ENCODE measurements around the gene IGSF21.

Gene IGSF21

DNA sequence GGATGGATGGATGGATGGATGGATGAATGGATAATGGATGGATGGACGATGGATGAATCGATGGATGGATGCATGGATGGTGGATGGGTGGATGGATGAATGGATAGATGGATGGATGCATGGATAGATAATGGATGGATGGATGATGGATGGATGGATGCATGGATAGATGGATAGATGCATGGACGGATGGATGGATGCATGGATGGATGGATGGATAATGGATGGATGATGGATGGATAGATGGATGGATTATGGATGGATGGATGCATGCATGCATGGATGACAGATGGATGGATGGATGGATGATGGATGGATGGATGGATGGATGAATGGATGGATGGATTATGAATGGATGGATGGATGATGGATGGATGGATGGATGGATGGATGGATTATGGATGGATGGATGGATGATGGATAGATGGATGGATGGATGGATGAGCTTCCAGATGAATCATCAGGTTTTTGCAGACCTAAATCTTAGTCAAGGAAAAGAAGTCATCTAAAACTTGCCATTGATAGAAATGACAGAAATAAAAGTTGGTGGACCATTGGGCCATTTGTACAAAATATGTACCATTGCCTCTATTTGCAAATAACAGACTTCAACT is 197.7 kb downstream of the IGSF21 start:
- no peak for DNase-seq

DNA sequence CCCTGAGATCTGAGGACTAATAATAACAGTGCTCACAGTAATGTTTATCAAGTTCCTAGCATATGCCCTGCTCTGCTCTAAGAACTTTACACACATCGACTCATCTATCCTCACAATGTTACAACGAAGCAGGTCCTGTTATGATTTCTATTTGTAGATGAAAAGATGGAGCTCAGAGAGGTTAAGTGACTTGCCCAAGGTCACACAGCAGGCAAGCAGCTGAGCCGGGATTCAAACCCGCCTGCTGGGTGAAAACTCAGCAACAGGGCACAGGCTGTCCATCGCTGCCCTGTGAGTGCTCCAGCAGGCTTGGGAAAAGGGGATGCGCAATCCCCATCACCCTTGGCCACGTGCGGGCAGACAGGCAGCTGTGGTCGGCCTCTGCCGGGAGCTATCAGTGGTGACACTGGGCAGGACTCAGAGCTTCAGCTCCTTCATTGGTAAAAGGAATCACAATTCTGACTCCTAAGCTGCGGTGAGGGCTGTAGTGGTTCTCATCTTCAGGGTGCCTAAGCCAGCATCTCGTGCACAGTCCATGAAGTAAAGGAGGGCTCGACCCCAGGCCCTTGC is 199.8 kb downstream of the IGSF21 start:
- DNase-seq, result no peak

DNA sequence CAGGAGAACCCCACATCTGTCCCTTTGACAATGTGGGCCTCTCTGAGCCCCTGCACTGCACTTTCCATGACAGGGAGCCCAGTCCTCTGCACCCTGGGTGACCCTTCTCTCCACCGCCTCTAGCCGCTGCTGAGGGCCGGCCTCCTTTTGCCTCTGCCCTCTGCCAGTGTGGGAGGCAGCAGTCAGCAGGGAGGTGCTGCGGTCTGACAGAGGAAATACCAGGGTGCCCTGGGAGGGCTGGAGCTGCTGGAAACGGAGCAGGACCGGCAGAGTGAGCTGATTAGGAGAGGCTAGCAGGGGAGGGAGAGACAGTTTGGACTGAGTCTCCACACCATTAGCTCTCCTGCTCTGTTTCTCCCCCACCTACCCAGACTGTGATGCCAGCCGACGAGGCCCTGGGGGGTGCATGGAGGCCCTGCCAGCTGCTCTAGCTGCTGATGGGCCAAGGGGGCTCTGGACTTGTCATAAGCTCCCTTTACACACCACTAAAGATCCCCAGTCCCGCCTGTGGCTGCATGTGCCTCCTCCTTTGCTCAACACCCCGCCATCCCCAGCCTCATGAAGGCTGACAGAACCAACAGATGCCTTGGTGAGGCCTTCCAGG is 202.1 kb downstream of the IGSF21 start:
- DNase-seq, result no peak

DNA sequence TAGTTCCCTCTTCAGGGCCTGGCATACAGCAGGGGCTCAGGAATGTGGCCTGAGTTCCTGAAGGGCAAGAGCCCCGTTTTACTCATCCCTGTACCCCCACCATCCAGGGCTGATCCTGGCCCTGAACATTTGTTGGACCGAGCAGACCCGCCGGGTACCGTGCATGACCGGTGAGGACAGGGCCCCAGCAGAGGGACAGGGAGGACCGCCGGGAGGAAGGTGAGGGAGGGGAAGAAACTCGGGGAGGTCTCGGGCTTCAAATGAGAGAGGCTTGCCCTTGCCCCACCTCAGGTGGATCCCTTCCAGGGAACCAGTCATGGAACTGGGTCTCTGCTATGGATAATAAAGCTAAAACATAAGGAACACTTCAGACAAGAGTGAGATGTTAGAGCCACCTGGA is 205.4 kb downstream of the IGSF21 start:
- DNase-seq, result no peak

DNA sequence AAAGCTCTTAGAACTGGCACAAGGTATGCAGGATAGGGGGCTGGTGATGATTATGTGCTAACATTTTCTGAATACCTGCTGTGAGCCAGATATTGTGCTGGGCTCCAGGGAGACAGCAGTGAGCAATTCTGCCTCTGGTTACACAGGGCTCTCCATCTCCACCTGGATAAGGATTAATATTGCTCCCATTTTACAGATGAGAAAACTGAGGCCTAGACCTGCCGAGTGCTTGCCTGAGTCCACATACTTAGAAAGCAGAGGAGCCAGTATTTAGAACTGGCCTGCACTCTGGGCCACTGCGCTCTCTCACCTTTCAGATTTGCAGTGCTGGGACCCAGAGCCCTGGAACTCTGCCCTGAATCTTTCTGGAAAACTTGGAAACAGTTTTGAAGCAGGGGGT is 205.9 kb downstream of the IGSF21 start:
- DNase-seq, result no peak

DNA sequence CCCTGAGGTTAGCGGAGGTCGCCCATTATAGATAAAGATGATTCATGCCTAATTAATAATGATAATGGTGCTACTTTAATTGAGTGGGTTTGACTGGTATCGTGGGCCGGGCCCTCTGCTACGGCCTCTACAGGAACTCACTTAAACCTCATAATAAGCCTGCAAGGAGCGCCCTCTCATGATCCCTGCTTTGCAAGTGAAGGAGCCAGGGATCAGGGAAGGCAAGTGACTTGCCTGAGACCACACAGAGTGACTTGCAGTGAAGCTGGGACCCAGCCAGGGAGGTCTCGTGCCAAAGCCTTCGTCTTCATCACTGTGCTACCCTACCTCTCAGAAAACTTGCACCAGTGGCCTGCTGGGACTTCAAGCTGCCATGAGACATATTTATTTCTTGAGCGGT is 206.8 kb downstream of the IGSF21 start:
- no peak for DNase-seq

DNA sequence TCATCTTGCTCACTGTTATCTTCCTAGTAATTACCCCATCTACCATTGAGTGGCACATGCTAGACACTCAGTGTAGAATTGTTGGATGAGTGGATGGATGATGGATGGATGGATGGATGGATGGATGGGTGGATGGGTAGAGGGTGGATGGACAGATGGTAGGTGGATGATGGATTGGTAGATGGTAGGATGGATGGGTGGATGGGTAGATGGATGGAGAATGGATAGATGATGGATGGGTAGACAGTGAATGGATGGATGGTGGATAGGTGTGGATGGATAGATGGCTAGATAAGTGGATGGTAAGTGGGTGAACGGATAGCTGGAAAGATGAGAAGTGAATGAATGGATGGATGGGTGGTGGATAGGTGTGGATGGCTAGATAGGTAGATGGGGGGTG is 207.9 kb downstream of the IGSF21 start:
- no peak for DNase-seq

DNA sequence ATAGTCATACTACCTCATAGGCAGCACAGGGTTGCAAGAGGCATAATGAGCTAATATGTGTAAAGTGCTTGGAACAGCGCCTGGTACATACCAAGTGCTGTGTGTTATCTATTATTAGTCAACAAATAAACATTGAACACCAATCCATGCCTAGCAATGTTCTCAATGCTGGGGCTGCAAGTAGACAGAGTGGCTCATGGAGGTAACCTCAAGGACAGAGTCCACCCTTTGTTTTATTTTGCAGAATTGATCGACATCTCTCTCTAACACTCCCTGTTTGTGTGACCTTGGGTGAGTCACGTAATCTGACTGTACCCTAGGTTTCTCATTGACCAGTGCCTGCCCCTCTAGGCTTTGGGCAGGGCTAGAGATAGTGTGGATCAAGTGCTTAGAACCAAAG is 209.2 kb downstream of the IGSF21 start:
- no peak for DNase-seq

DNA sequence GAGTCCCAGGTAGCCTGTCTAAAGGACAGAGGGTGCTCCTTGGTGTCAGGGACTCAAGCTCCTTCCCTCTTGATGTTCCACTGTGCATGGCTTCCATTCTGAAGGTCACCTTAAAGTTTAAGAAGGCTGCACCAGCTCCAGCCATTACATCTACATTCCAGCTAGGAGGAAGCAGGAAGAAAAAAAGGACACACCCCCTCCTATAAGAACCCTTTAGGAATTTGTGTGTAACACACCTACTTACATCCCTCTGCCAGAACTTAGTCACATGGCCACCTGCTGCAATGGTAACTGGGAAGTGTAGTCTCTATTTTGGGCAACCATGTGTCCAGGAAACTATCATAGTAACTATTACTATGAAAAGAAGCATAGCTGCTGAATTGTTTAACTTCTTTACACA is 211.5 kb downstream of the IGSF21 start:
- no peak for DNase-seq

DNA sequence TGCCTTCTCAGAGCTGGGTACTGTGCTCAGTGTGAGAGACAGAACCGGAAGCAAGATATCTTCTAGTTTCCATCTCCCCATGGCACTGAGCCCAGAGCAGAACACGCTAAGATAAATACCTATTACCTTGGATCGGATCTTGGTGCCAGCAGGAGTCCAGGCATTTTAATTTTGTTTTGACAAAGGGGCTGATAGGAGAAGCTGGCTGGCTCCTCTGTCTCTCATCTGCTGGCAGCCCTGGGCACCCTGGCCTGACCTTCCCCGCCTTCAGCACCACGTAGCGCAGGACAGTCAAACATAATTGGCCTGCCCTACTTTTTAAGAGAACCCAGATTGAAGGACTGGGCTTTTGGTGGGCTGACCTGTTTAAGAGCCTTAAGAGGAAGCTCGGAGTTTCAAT is 212.5 kb downstream of the IGSF21 start:
- DNase-seq, result no peak

DNA sequence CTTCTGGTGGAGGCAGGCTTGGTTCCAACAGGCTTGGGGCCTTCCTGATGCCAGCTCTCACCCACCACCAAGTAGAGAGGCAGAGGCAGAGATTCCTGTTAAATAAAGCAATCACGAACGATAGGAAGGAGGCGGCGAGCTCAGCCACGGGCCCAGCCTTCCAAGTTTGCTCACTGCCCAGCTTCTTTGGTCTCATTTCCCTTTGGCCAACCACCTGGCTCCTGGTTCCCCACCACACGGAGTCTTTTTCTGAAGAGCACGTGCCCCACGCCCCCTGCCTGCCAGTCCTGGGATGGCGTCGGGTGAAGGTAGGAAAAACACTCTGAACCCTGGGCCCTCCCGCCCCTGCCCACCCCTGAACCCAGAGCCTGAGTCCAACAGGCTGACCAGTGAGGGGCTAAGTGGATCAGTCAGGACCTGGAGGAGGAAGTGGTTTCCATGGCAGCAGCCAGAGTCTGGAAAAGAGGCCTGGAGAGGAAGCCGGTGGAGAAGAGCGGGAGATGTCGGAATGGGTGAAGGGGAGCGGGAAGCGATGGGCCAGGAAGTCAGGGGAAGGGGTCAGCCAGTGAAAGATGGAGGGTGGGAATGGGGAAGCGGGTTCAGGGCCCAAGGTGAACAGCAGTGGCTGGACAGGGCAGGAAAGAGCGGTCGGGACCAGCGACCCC is 214.9 kb downstream of the IGSF21 start:
- DNase-seq, result no peak

DNA sequence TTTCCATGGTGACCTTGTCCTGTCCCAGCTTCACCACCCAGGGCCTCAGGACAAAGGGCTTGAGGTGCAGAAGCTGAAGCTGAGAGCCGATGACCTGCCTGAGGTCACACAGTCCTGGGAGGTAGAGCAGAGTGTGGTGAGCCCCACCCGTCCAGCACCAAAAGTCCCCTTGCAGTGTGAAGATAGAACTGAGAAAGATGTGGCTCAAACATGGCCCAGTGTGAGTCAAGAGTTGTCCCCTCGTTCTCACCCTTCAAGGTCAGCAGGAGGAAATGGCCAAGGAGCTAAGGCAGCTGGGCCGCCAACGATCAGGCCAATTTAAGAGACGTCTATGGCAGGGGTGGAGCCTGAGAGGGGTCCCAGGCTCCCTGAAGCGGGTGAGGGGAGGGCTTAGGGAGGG is 215.7 kb downstream of the IGSF21 start:
- DNase-seq, result no peak

DNA sequence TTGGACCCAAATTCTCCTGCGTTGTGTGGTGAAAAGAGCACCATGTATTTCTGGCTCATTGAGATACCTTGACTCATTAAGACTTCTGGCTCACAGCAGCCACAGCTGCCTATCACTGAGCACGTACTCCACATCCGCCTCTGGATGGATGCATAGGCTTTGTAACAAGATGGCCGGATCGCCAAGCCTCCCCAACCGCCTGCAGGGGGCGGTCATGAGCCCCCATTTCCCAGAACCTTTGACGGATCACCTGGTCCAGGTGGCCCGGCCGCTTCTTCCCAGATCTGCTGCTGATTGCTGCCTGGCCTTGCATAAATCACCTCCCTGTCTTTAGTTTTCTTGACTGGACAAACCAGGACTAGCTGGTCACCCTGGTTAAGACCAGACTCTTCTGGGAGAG is 216.6 kb downstream of the IGSF21 start:
- DNase-seq, result no peak

DNA sequence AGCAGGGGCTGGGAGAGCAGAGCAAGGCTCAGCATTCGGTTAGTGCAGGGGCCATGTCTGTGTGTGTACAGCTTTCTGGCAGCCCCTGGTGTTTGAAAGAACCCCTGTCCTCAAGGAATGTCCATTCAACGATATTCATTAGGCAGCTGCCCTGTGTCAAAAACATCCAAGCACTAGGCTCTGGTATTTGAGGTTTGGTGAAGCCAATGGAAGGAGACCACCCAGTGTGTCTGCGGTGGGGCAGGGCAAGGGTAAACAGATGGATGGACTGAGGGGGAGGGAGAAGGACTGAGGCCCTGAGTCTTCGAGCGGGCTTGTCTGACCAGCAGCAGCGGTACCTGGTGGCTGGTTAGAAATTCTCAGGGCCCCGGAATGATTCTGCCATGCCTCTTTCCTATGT is 217.5 kb downstream of the IGSF21 start:
- no peak for DNase-seq

DNA sequence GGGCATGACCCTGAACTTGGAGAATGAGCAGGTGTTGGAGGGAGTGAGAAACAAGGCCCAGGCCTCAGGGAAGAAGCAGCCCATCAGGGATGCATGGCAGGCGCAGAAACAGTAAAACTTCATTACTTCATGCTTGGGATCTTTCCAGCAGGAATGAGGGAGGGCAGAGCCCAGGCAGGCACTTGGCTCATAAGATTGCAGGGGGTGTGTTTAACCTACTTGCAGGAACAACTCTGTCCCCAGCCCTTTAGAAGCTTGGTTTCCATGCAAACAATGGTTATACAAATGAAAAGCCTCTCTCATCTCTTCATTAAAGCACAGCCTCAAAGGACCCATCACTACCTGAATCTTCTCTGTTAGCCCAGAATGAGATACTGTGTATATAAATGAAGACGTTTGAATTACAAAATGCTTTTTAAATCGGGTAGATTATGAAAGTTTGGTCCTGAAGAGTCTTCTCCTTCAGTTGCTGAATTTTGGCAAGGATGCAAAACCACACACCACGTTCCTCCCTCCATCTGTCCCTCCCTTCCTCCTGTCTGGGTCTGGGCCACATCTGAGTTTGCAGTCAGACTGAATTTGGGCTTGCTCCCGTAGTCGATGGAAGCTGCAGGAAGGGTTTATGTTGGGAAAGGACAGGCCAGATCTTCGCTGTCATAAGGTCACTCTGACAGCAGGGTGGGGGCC is 218.8 kb downstream of the IGSF21 start:
- DNase-seq, result no peak

DNA sequence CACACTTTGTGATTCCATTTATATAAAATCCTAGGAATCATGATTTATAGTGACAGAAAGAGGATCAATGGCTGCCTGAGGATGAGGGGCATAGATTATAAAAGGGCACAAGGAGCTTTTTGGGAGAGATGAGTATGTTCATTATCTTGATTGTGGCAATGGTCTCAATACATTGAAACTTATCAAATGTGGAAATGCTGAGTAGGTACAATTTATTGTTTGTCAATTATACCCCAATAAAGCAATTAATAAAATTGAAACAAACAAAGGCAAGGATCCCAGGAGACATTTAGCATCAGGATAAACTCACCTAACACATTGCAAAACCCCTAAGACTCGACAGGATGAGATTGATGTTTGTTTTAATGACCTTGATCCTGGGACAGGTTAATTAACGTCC is 220.1 kb downstream of the IGSF21 start:
- no peak for DNase-seq

DNA sequence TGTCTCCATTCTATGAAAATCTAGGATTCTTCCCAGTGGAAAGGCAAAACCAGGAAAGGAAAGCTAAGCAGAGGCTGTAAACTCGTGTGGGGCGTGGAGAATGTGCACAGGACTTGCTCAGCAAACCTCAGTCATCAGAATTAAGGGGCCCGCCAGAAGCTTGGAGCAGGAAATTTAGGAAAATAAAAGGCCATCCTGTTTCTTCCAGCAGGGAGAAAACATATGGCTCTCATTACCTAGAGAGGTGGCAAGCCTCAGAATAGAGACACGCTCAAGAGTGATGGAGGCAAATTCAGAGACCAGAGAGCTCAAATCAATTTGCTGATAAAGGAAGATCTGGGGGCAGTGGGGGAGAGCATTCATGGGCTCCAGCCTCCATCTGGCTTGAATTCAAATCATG is 221.2 kb downstream of the IGSF21 start:
- no peak for DNase-seq

DNA sequence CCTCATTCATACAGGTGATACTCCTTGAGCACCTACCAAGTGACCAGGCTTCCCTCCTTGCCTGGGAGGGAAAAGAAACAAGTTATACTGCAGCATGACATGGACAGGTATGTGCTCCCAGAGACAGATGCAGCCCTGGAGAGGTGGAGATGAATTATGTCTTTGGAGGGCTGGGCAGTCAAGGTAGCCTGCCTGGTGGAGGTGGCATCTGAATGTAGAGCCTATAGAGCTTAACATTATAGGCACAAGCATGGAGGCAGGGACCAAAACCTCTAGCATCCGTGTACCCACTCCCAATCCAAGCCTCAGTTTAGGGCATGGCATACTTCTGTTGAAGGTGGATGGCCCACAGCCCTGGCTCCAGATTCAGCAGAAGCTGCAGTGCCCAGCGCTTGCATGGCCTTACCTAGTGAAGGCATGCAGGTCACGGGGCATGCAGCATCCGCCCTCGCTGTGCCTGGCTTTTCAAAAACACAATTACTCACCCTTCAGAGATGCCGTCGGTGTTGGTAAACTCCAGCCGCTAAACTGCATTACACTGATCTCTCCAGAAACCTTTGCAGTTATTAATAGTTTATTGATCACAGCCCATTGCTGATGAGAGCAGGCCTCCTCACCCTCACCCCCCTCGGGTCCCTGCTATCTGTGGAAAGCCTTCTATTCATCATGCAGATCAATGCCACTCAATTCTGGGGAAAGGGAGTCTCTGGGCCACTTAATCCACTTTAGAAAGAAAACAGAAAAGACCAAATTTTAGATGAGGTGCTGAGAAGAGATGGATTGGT is 222.1 kb downstream of the IGSF21 start:
- no peak for DNase-seq

DNA sequence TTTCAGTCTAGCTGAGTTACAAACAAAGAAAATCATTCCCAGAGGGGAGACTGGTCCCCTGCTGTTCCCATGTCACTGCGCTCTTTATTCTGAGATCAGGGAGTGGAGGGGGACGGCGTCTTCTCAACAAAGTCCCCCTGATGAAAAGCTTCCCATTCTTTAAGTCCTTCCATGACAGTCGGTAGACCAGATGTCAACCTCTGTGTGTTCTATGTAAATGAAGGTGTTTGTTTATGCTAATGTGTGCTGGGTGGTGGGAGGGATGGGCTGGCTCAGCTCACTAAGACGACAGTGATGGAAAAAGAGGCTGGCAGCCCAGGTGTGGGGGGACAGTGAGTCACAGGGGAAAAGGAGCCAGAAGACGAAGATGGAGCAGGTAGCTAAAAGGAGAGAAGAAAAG is 225.0 kb downstream of the IGSF21 start:
- DNase-seq, result no peak

DNA sequence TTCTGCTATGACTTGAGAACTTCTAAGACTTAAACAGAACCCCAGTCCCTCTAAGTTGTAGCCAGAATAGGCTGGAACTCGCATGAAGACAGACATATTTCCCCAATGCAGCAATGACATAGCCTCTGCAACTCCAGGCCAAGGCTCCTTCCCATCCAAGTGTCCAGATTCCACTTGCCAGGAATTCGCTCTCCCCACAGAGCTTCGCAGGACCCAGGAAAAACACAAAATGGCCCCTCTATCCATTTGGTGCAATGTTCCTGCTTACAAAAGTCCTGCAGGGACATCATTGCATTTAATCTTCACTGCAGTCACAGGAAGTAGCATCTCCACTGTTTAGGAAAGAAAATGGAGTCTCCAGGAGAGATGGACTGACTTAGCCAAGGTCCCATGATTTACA is 225.6 kb downstream of the IGSF21 start:
- no peak for DNase-seq

DNA sequence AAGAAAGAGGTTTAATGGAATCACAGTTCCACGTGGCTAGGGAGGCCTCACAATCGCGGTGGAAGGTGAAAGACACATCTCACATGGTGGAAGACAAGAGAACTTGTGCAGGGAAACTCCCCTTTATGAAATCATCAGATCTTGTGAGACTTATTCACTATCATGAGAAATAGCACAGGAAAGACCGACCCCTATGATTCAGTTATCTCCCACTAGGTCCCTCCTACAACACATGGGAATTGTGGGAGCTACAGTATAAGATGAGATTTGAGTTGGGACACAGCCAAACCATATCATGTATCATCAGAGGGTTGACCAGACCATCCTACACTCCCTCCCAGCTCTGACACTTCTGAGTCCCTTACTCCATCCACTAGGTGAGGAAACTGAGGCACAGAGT is 229.2 kb downstream of the IGSF21 start:
- peak; percentile 22 for DNase-seq

DNA sequence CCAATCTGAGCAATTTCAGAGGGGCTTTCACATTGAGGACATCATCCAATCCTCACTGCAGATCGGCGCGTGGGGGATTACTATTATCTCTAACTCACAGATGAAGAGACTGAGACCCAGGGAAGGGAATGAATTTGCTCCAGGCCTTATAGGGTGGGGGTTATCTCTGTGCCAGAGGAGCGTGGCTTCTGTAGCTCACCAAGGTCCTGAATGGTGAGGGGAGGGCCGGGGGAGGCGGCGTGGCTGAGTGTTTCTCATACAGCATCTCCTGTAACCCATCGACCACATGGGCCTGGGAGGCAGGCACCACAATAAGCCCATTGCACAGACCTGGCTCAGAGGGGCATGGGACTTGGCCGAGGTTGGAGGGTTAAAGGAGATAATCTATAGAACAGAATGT is 230.2 kb downstream of the IGSF21 start:
- DNase-seq, result no peak

DNA sequence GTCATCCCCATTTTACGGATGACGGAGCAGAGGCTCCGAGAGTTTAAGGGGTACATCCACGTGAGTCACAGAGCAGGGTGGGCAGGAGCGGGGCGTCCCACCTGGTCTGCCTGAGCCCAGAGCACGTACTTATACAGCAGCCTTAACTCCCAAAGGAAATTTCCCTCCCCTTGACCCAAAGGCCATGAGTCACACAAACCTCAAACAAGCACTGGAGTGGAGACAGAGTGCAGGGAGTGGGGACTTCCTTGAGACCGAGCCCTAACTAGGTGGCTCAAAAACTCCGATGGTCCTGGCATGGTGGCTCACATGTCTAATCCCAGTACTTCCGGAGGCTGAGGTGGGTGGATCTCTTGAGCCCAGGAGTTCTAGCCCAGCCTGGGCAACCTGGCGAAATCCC is 231.6 kb downstream of the IGSF21 start:
- no peak for DNase-seq
